SU-DHL-6 (cell line): ENCODE measurements around the gene STK38L.

Experiments used
- H2AFZ ChIP-seq: fragments of 200-600 bp; sonication (generic); 2 replicates; pipeline ENCODE4 v1.6.1; 2014; ENCODE audit warnings: low read depth, mild to moderate bottlenecking, moderate library complexity, mixed read lengths, antibody characterized with exemption, low read length; ENCODE audit not compliant: severe bottlenecking
- H3F3A ChIP-seq: fragments of 200-600 bp; shearing (Covaris generic); 2 replicates; pipeline ENCODE4 v1.6.0; 2016; ENCODE audit warnings: antibody characterized with exemption, mild to moderate bottlenecking; ENCODE audit not compliant: insufficient read depth
- H3K27ac ChIP-seq: fragments of 200-600 bp; sonication (generic); 2 replicates; pipeline ENCODE4 v1.5.1; 2016; ENCODE audit warnings: low read depth, mild to moderate bottlenecking, low read length, moderate library complexity, mixed read lengths
- H3K27me3 ChIP-seq: fragments of 200-600 bp; sonication (generic), shearing (Covaris generic); 2 replicates; pipeline ENCODE4 v1.6.0; 2014; ENCODE audit warnings: mild to moderate bottlenecking, low read length
- H3K36me3 ChIP-seq: fragments of 200-600 bp; sonication (generic); 2 replicates; pipeline ENCODE4 v1.6.1; 2014; ENCODE audit warnings: mild to moderate bottlenecking, low read length, mixed read lengths
- H3K4me2 ChIP-seq: fragments of 300-600, 200-600 bp; shearing (Covaris generic), sonication (generic); 2 replicates; pipeline ENCODE4 v1.6.0; 2014; ENCODE audit warnings: low read length, low read depth, mild to moderate bottlenecking; ENCODE audit not compliant: poor library complexity, severe bottlenecking
- H3K4me3 ChIP-seq: fragments of 200-600 bp; sonication (generic); 2 replicates; pipeline ENCODE4 v1.5.1; 2014; ENCODE audit warnings: antibody characterized with exemption, low read length, mild to moderate bottlenecking, mixed read lengths; ENCODE audit not compliant: insufficient read depth, poor library complexity, severe bottlenecking
- H3K79me2 ChIP-seq: fragments of 200-600 bp; sonication (generic); 2 replicates; pipeline ENCODE4 v1.6.1; 2014; ENCODE audit warnings: mild to moderate bottlenecking, low read length, moderate library complexity; ENCODE audit not compliant: insufficient read depth
- H3K9ac ChIP-seq: fragments of 200-600 bp; sonication (generic); 2 replicates; pipeline ENCODE4 v1.7.0; 2014; ENCODE audit warnings: mild to moderate bottlenecking, low read length
- H3K9me2 ChIP-seq: fragments of 200-600 bp; sonication (generic); replicated peaks from 2 replicates; pipeline ENCODE4 v1.6.1; 2014; ENCODE audit warnings: low read length; ENCODE audit not compliant: insufficient read depth
- H3K9me3 ChIP-seq: fragments of 200-600 bp; sonication (generic); 2 replicates; pipeline ENCODE4 v1.6.1; 2014; ENCODE audit warnings: low read length, mixed read lengths; ENCODE audit not compliant: insufficient read depth
- H4K20me1 ChIP-seq: fragments of 200-600 bp; sonication (generic); 2 replicates; pipeline ENCODE4 v1.6.1; 2014; ENCODE audit warnings: low read depth, mild to moderate bottlenecking, antibody characterized with exemption, low read length, moderate library complexity, mixed read lengths
- EZH2phosphoT487 ChIP-seq: fragments of 200-600 bp; sonication (generic), shearing (Covaris generic); conservative IDR thresholded peaks from 2 replicates; pipeline ENCODE4 v1.6.1; 2018; ENCODE audit warnings: mild to moderate bottlenecking, antibody characterized with exemption, low read length, moderate library complexity, mixed read lengths
- TF ChIP-seq, protein P1 (sequence below): fragments of 200-600 bp; sonication (generic); IDR thresholded peaks from one replicate; pipeline ENCODE4 v1.5.1; 2017; ENCODE audit warnings: antibody characterized with exemption, mild to moderate bottlenecking, low read length, moderate library complexity; ENCODE audit not compliant: insufficient read depth, poor library complexity, severe bottlenecking

Gene STK38L

DNA sequence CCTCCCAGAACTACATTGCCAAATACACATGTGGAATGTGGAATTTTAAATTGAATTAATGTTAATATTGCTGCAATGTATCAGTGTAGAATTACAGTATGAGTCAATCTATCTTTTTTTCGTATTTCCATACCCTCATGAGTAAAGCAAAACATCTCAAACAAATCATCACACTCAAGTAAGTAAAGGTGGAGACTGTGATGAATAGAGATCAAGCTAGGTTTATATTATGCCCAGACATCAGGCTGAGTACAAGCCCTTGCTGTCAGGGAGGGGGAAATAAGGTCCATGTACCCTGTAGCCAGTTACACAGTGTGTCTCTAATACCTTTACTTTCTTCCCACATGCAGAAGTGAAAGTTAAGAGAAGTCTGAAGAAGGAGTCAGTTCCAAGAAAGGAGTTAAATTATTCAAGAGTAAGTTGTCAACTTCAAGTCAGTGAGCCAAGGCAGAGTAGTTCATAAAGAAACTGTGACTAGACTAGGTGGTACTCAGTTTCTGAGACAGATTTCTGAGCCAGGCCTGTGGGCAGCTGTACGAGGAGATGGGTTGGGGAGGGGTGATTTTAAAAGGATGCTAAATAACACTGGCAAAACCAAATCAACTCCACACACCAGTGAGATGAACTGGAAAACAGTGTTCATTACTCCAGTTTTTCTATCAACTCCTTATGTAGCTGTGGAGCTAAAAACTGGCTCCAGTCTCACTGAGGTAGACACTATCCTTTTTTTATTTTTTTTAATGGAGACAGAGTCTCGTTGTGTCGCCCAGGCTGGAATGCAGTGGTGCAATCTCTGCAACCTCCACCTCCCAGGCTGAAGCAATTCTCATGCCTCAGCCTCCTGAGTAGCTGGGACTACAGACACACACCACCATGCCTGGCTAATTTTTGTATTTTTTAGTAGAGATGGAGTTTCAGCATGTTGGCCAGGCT, 23.8 kb upstream of the STK38L start:
- no peak overlapping the region for H2AFZ ChIP-seq
- H3K36me3 ChIP-seq = no peaks in the 10 kb centered on the region
- H3K27me3 ChIP-seq = no peaks in the 10 kb centered on the region
- H3K9me2 ChIP-seq = no peaks in the 10 kb centered on the region
- H3K4me3 ChIP-seq = no peak overlapping the region
- no peak overlapping the region for H3K27ac ChIP-seq
- H3K9ac ChIP-seq = no peak overlapping the region
- no peak overlapping the region for H3K4me2 ChIP-seq
- TF ChIP-seq, protein P1, sequence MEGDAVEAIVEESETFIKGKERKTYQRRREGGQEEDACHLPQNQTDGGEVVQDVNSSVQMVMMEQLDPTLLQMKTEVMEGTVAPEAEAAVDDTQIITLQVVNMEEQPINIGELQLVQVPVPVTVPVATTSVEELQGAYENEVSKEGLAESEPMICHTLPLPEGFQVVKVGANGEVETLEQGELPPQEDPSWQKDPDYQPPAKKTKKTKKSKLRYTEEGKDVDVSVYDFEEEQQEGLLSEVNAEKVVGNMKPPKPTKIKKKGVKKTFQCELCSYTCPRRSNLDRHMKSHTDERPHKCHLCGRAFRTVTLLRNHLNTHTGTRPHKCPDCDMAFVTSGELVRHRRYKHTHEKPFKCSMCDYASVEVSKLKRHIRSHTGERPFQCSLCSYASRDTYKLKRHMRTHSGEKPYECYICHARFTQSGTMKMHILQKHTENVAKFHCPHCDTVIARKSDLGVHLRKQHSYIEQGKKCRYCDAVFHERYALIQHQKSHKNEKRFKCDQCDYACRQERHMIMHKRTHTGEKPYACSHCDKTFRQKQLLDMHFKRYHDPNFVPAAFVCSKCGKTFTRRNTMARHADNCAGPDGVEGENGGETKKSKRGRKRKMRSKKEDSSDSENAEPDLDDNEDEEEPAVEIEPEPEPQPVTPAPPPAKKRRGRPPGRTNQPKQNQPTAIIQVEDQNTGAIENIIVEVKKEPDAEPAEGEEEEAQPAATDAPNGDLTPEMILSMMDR = no peak
- no peak for TF ChIP-seq EZH2phosphoT487
- H4K20me1 ChIP-seq = no peaks in the 10 kb centered on the region
- H3K79me2 ChIP-seq = no peaks in the 10 kb centered on the region
- H3F3A ChIP-seq = no peaks in the 10 kb centered on the region
- no peaks in the 10 kb centered on the region for H3K9me3 ChIP-seq

DNA sequence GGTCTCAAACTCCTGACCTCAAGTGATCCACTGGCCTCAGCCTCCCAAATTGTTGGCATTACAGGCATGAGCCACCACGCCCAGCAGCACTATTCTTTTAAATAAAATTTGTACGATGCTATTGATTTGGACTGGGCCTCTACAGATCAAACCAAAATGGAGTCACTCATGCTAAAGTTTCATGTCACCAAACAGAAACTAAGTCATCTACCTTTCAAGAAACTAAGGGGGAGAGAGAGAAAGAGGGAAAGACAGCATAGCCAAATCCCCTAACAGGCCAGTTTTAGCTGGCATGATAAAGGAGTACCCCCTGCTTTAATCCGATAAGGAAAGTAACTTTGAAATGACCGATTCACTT, 23.1 kb upstream of the STK38L start:
- Histone ChIP-seq H3K27me3 (no peaks in the 10 kb centered on the region), H3K4me3 (no peak overlapping the region), H3K9ac (no peak overlapping the region), H4K20me1 (no peaks in the 10 kb centered on the region), H3F3A (no peaks in the 10 kb centered on the region), H3K36me3 (no peaks in the 10 kb centered on the region), H3K79me2 (no peaks in the 10 kb centered on the region), H2AFZ (no peak overlapping the region), H3K27ac (no peak overlapping the region), H3K9me3 (no peaks in the 10 kb centered on the region), H3K4me2 (no peak overlapping the region), H3K9me2 (no peaks in the 10 kb centered on the region)
- TF ChIP-seq, protein P1 = no peak
- no peak for TF ChIP-seq EZH2phosphoT487

DNA sequence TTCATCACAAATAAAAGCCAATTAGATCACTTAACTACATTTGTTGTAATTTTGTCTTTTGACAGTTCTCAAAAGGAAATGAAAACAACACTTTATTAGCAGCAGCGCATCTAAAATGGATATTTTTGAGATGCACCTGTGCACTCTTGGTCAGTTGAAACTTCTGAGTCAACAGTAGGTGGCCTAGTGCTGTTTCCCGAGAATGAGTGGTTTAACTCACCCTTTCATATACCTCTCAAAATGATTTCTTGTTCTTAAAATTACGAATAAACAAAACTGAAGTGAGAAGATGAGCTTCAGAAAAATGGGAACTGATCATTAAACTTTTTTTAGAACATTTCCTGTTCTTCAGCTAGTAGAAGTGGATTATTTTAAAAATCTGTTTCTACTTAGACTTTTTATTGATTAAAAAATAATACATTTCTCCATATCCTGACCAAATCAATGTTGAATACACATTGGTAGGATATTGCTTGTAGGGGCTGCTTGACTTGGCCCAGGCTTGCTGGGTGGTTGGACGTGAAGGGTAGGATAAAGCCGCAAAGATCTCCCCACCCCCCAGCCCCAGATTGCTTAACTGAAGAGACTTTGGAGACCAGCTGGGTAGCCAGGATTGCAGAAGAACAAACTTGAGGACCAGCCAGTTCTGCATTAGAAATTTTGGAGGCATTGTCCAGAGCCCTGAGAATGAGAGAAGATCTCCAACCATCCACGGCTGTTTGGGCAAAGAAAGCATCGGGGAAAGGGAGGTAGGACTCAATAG, 22.3 kb upstream of the STK38L start:
- Histone ChIP-seq H4K20me1 (no peaks in the 10 kb centered on the region), H2AFZ (no peak overlapping the region), H3K79me2 (no peaks in the 10 kb centered on the region), H3K9me2 (no peaks in the 10 kb centered on the region), H3K9me3 (no peaks in the 10 kb centered on the region), H3K27me3 (no peaks in the 10 kb centered on the region), H3K9ac (no peak overlapping the region), H3F3A (no peaks in the 10 kb centered on the region), H3K27ac (no peak overlapping the region), H3K36me3 (no peaks in the 10 kb centered on the region), H3K4me3 (no peak overlapping the region), H3K4me2 (no peak overlapping the region)
- no peak for TF ChIP-seq EZH2phosphoT487
- TF ChIP-seq, protein P1 = no peak
